H1 (cell line): ENCODE data around the gene FAM83G. TPM values are rescaled to one million over a fixed set of nuclear protein-coding genes. Genes with fewer than 3 reads are reported as not detected.
"Not testable (repeated sequence)": the region's sequence is repeated elsewhere in the genome, so short reads cannot be mapped to it uniquely, and the experiment has no call there.

Experiments used
- CTCF ChIA-PET: fragments of 300-600 bp; sonication (Branson Sonifier 250); formaldehyde crosslinking; loops from one replicate; lab custom pipeline; 2021; ENCODE audit not compliant: partially characterized antibody; lab: Charles Lee
- POLR2A ChIA-PET: fragments of 300-600 bp; sonication (Branson Sonifier 250); formaldehyde crosslinking; loops from one replicate; lab custom pipeline; 2021; ENCODE audit warnings: inconsistent platforms; ENCODE audit not compliant: partially characterized antibody; lab: Charles Lee
- DNase-seq, 2 experiments: peaks; one replicate each; pipeline versions ENCODE4 v3.0.0 to v3.0.0-alpha.2; 2010 to 2022; ENCODE audit warnings: low spot score in 2 of 2, low read depth in 1 of 2, mixed read lengths in 1 of 2
- FAIRE-seq: peaks from 2 replicates; lab custom pipeline; 2011; peaks lifted over from hg19 to GRCh38; lab: Jason Lieb, UNC
- H2AFZ ChIP-seq: 2 replicates; pipeline ENCODE4 v1.8.1; 2012; ENCODE audit warnings: low read length, inconsistent platforms
- H2AK5ac ChIP-seq: 2 replicates; pipeline ENCODE4 v1.6.1; 2013; ENCODE audit warnings: low read depth, low read length
- H2BK120ac ChIP-seq: replicated peaks from 2 replicates; pipeline ENCODE3; 2013; ENCODE audit warnings: low read depth, low read length, inconsistent platforms
- H2BK12ac ChIP-seq: 2 replicates; pipeline ENCODE4 v1.6.1; 2013; ENCODE audit warnings: low read depth, low read length
- H2BK15ac ChIP-seq: 2 replicates; pipeline ENCODE4 v1.6.1; 2013; ENCODE audit warnings: low read length
- H2BK20ac ChIP-seq: 2 replicates; pipeline ENCODE4 v1.6.1; 2013; ENCODE audit warnings: low read length
- H2BK5ac ChIP-seq: 2 replicates; pipeline ENCODE4 v1.6.1; 2013; ENCODE audit warnings: low read depth, low read length
- H3K14ac ChIP-seq: 2 replicates; pipeline ENCODE4 v1.6.1; 2013; ENCODE audit warnings: inconsistent platforms; ENCODE audit not compliant: insufficient read length
- H3K18ac ChIP-seq: 2 replicates; pipeline ENCODE4 v1.6.1; 2013; ENCODE audit warnings: low read length; ENCODE audit errors: extremely low read depth
- H3K23ac ChIP-seq: 2 replicates; pipeline ENCODE4 v1.6.1; 2013; ENCODE audit warnings: inconsistent platforms; ENCODE audit not compliant: insufficient read length
- H3K23me2 ChIP-seq: 2 replicates; pipeline ENCODE4 v1.6.1; 2013; ENCODE audit warnings: low read depth, low read length
- H3K27ac ChIP-seq: 2 replicates; pipeline ENCODE4 v1.6.1; 2011; ENCODE audit warnings: low read depth, low read length, inconsistent platforms
- H3K27me3 ChIP-seq, 4 experiments: replicated peaks in 1 of 4; 1 replicate in 1 of 4; 2 replicates in 3 of 4; pipeline versions ENCODE4 v1.6.1 to v1.8.1; 2011 to 2013; ENCODE audit warnings: low read length in 3 of 4, mild to moderate bottlenecking in 3 of 4, inconsistent platforms in 2 of 4, mixed read lengths in 2 of 4, moderate library complexity in 1 of 4; ENCODE audit not compliant: control insufficient read depth in 3 of 4, insufficient read depth in 3 of 4; ENCODE audit errors: extremely low read depth in 1 of 4
- H3K36me3 ChIP-seq, 4 experiments: 2 replicates each; pipeline versions ENCODE4 v1.6.1 to v1.8.1; 2011 to 2013; ENCODE audit warnings: mild to moderate bottlenecking in 4 of 4, low read length in 3 of 4, moderate library complexity in 2 of 4, control low read depth in 1 of 4, inconsistent platforms in 1 of 4; ENCODE audit not compliant: insufficient read depth in 4 of 4, control insufficient read depth in 2 of 4
- H3K4ac ChIP-seq: replicated peaks from 2 replicates; pipeline ENCODE3; 2013; ENCODE audit warnings: low read length, low read depth, mixed read lengths, inconsistent platforms; ENCODE audit not compliant: insufficient read length
- H3K4me1 ChIP-seq, 4 experiments: replicated peaks in 1 of 4; 1 replicate in 1 of 4; 2 replicates in 3 of 4; pipeline versions ENCODE4 v1.6.1 to v1.8.1; 2011 to 2013; ENCODE audit warnings: low read length in 3 of 4, inconsistent platforms in 2 of 4, mixed read lengths in 1 of 4; ENCODE audit not compliant: insufficient read depth in 4 of 4, control insufficient read depth in 3 of 4
- H3K4me2 ChIP-seq, 2 experiments: 2 replicates each; pipeline versions ENCODE4 v1.6.1 to v1.8.1; 2011 to 2013; ENCODE audit warnings: low read depth in 2 of 2, low read length in 2 of 2, control low read depth in 1 of 2, inconsistent platforms in 1 of 2, mild to moderate bottlenecking in 1 of 2; ENCODE audit not compliant: insufficient read depth in 1 of 2
- H3K4me3 ChIP-seq, 4 experiments: fragments of 200-600, 300-600 bp in 1 of 4; sonication (generic), shearing (Covaris generic), sonication (Bioruptor Twin) in 1 of 4; 2 replicates each; pipeline versions ENCODE4 v1.5.1 to v1.8.1; 2011 to 2016; ENCODE audit warnings: low read length in 4 of 4, low read depth in 3 of 4, control low read depth in 2 of 4, inconsistent platforms in 2 of 4, mild to moderate bottlenecking in 2 of 4, mixed read lengths in 1 of 4, moderate library complexity in 1 of 4; ENCODE audit not compliant: insufficient read depth in 2 of 4; ENCODE audit errors: extremely low read depth in 1 of 4
- H3K56ac ChIP-seq: replicated peaks from 2 replicates; pipeline ENCODE3; 2013; ENCODE audit warnings: low read depth, mild to moderate bottlenecking, mixed read lengths, low read length, inconsistent platforms; ENCODE audit not compliant: insufficient read length
- H3K79me1 ChIP-seq: 2 replicates; pipeline ENCODE4 v1.6.1; 2013; ENCODE audit warnings: low read depth, low read length, control low read depth
- H3K79me2 ChIP-seq, 2 experiments: 2 replicates each; pipeline versions ENCODE4 v1.6.1 to v1.8.1; 2012 to 2013; ENCODE audit warnings: low read length in 2 of 2, mild to moderate bottlenecking in 2 of 2, inconsistent platforms in 1 of 2; ENCODE audit not compliant: insufficient read depth in 2 of 2, control insufficient read depth in 1 of 2
- H3K9ac ChIP-seq, 4 experiments: replicated peaks in 1 of 4; 1 replicate in 1 of 4; 2 replicates in 3 of 4; pipeline versions ENCODE4 v1.6.1 to v1.8.1; 2011 to 2013; ENCODE audit warnings: low read depth in 3 of 4, low read length in 3 of 4, control low read depth in 2 of 4, mild to moderate bottlenecking in 2 of 4, moderate library complexity in 2 of 4, inconsistent platforms in 1 of 4; ENCODE audit errors: extremely low read depth in 1 of 4
- H3K9me3 ChIP-seq, 2 experiments: 2 replicates each; pipeline versions ENCODE4 v1.6.1 to v1.8.1; 2012 to 2013; ENCODE audit warnings: mild to moderate bottlenecking in 2 of 2, moderate library complexity in 2 of 2, control low read depth in 1 of 2, inconsistent platforms in 1 of 2, low read depth in 1 of 2, low read length in 1 of 2, mixed read lengths in 1 of 2; ENCODE audit not compliant: insufficient read depth in 2 of 2
- H4K20me1 ChIP-seq, 2 experiments: replicated peaks in 1 of 2; 2 replicates each; pipeline versions ENCODE3 to v1.8.1; 2011 to 2013; ENCODE audit warnings: inconsistent platforms in 2 of 2, low read length in 2 of 2, mild to moderate bottlenecking in 1 of 2; ENCODE audit not compliant: insufficient read depth in 2 of 2, control insufficient read depth in 1 of 2
- H4K5ac ChIP-seq: 2 replicates; pipeline ENCODE4 v1.6.1; 2013; ENCODE audit warnings: low read length, low read depth, mixed read lengths, inconsistent platforms; ENCODE audit not compliant: insufficient read length
- H4K8ac ChIP-seq: 2 replicates; pipeline ENCODE4 v1.8.0; 2013; ENCODE audit warnings: mild to moderate bottlenecking, moderate library complexity, low read length, inconsistent platforms; ENCODE audit not compliant: insufficient read depth; ENCODE audit errors: extremely low read depth
- H4K91ac ChIP-seq: replicated peaks from 2 replicates; pipeline ENCODE3; 2013; ENCODE audit warnings: low read length, mixed read lengths, inconsistent platforms; ENCODE audit not compliant: insufficient read length
- WGBS, 2 experiments: shearing (Covaris generic) in 1 of 2; methylation state at CpG; one replicate each; pipeline versions ENCODE4 v1.1.6 to v1.1.7; 2013 to 2015; ENCODE audit warnings: low lambda C conversion rate in 2 of 2, mixed read lengths in 2 of 2, inconsistent platforms in 1 of 2, low coverage in 1 of 2, missing lambda C conversion rate in 1 of 2; ENCODE audit not compliant: insufficient replicate concordance in 2 of 2, insufficient coverage in 1 of 2, insufficient read length in 1 of 2; ENCODE audit errors: extremely low coverage in 1 of 2, missing lambda C conversion rate in 1 of 2; 5-methylcytosine and 5-hydroxymethylcytosine counted together
- polyA plus RNA-seq, 7 experiments: library from polyadenylated mRNA; depleted of rRNA in 3 of 7; stranded (reverse) in 5 of 7; unstranded in 2 of 7; fragments of >200 nt in 5 of 7; fragments of 200-250 nt in 2 of 7; gene quantifications; 1 replicate in 5 of 7; 2 replicates in 1 of 7; 4 replicates in 1 of 7; pipeline versions ENCODE4 v1.2.1 to v1.2.3, GENCODE V29; 2011 to 2013; ENCODE audit warnings: missing spikeins in 2 of 7, mixed read lengths in 2 of 7
- total RNA-seq: library from RNA; stranded (reverse); fragmentation: NEBNext Ultra II Directional; extraction: Animal tissue kit (Norgen Biotek cat#: 25700); gene quantifications from 2 replicates; pipeline ENCODE4 v1.2.1, GENCODE V29; 2021

The FAM83G gene
- total and polyA plus RNA-seq, 2 of the 8 experiments (the other 6 are each of a cell fraction or from before 2014, with no cell fraction given) = 15.4 to 29.0 TPM

GRCh38 chr17:18922596-18922995 is 82.0 kb downstream of the FAM83G start:
- not testable (repeated sequence) for H4K91ac ChIP-seq, H4K5ac ChIP-seq
- peaks cover 3 to 11% (median 6%) of the 10 kb centered on the region in 4 experiments; a peak in 6 of 8 replicates for H3K36me3 ChIP-seq

More at GRCh38 chr17:18922596-18922995, 82.0 kb downstream of the FAM83G start:
- H2AK5ac ChIP-seq, H2BK15ac ChIP-seq, H2BK20ac ChIP-seq, H3K23ac ChIP-seq, H3K79me1 ChIP-seq, H3K56ac ChIP-seq, H2BK5ac ChIP-seq, H3K14ac ChIP-seq, H2AFZ ChIP-seq, H3K18ac ChIP-seq, H3K4ac ChIP-seq, CTCF ChIA-PET, H3K4me1 ChIP-seq, H4K20me1 ChIP-seq, H4K8ac ChIP-seq, DNase-seq, H3K4me3 ChIP-seq, POLR2A ChIA-PET, H2BK120ac ChIP-seq, H3K9ac ChIP-seq, H3K27ac ChIP-seq, H3K79me2 ChIP-seq, H3K9me3 ChIP-seq, H2BK12ac ChIP-seq, FAIRE-seq, H3K4me2 ChIP-seq, H3K27me3 ChIP-seq, H3K23me2 ChIP-seq: not testable (repeated sequence)
- 91% methylated on average over 7 of the region's 7 CpGs; no CpG with 5 or more reads in 1 of the 2 experiments for WGBS, 2 experiments
